IMR-90 (cell line): ENCODE data around the gene NANOS3.

Experiments used
- CEBPB ChIP-seq: IDR thresholded peaks from 2 replicates; pipeline ENCODE4 v1.6.1; 2012; ENCODE audit warnings: low read depth, low read length, improper control_type of control experiment
- CTCF ChIP-seq: conservative IDR thresholded peaks from 2 replicates; pipeline ENCODE4 v1.5.1; 2012; ENCODE audit warnings: mild to moderate bottlenecking, low read depth, low read length, improper control_type of control experiment
- MAZ ChIP-seq: IDR thresholded peaks from 2 replicates; pipeline ENCODE4 v1.6.1; 2012; ENCODE audit warnings: low read depth, mild to moderate bottlenecking, low read length, improper control_type of control experiment, moderate library complexity, borderline replicate concordance
- MXI1 ChIP-seq: IDR thresholded peaks from 2 replicates; pipeline ENCODE4 v1.6.1; 2012; ENCODE audit warnings: low read depth, mild to moderate bottlenecking, low read length, moderate library complexity, borderline replicate concordance
- POLR2A ChIP-seq: IDR thresholded peaks from 2 replicates; pipeline ENCODE4 v1.6.1; 2012; ENCODE audit warnings: mild to moderate bottlenecking, low read depth, low read length
- RFX5 ChIP-seq: IDR thresholded peaks from 2 replicates; pipeline ENCODE4 v1.8.0; 2012; ENCODE audit warnings: low read depth, mild to moderate bottlenecking, low read length, moderate library complexity
- SMC3 ChIP-seq: fragments of 150-350 bp; IDR thresholded peaks from 2 replicates; pipeline ENCODE4 v1.6.1; 2016; ENCODE audit warnings: low read depth, mild to moderate bottlenecking, antibody characterized with exemption, low read length, moderate library complexity

GRCh38 chr19:13875824-13876223 lies 1.1 kb upstream of the NANOS3 start:
- no peak for TF ChIP-seq SMC3
- no peak for TF ChIP-seq MAZ
- no peak for TF ChIP-seq CEBPB
- no peak for TF ChIP-seq RFX5
- TF ChIP-seq CTCF: no peak
- no peak for TF ChIP-seq POLR2A
- no peak for TF ChIP-seq MXI1
